Measurements from ENCODE around the gene OR5L2.

OR5L2 gene

DNA sequence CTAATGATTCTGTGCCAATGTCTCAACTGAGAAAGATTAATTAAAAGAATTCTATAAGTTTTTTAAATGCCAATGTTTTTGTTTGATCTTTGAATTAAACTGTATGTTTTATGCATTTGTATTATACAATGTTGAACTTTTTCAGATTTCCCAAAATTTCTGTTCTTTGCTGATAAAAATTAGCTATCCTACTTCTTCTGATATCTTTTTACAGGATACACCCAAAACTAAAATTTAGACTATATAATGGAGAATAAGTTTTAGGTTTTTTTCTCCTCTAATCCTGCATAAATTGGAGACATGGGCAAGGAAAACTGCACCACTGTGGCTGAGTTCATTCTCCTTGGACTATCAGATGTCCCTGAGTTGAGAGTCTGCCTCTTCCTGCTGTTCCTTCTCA is at the start of gene OR5L2:
TSS of gene OR5L2 (plus strand) at position 301 of the 400 bp plus-strand sequence. CDS start at position 301, 0 bp downstream.
- Histone ChIP-seq H3F3A (ENCODE audit: insufficient read depth) (no peaks in the 10 kb centered on the region), H3K4me2 (ENCODE audit: low read depth, low read length, poor library complexity, severe bottlenecking) (no peak within 1 kb of the TSS), H3K4me3 (ENCODE audit: insufficient read depth, low read length, poor library complexity, severe bottlenecking) (no peak within 1 kb of the TSS), H3K79me2 (ENCODE audit: insufficient read depth, low read length) (no peaks in the 10 kb centered on the region), H3K36me3 (ENCODE audit: low read length) (no peaks in the 10 kb centered on the region), H4K20me1 (ENCODE audit: low read depth, low read length) (no peaks in the 10 kb centered on the region), H2AFZ (ENCODE audit: low read depth, low read length, severe bottlenecking) (no peak within 1 kb of the TSS), H3K9me2 (replicated peaks; ENCODE audit: insufficient read depth, low read length) (no peaks in the 10 kb centered on the region), H3K27me3 (ENCODE audit: low read length) (no peaks in the 10 kb centered on the region), H3K27ac (ENCODE audit: low read depth, low read length) (no peak within 1 kb of the TSS), H3K9me3 (ENCODE audit: insufficient read depth, low read length) (no peaks in the 10 kb centered on the region), H3K9ac (ENCODE audit: low read length) (no peak within 1 kb of the TSS)
- TF ChIP-seq, protein P1, sequence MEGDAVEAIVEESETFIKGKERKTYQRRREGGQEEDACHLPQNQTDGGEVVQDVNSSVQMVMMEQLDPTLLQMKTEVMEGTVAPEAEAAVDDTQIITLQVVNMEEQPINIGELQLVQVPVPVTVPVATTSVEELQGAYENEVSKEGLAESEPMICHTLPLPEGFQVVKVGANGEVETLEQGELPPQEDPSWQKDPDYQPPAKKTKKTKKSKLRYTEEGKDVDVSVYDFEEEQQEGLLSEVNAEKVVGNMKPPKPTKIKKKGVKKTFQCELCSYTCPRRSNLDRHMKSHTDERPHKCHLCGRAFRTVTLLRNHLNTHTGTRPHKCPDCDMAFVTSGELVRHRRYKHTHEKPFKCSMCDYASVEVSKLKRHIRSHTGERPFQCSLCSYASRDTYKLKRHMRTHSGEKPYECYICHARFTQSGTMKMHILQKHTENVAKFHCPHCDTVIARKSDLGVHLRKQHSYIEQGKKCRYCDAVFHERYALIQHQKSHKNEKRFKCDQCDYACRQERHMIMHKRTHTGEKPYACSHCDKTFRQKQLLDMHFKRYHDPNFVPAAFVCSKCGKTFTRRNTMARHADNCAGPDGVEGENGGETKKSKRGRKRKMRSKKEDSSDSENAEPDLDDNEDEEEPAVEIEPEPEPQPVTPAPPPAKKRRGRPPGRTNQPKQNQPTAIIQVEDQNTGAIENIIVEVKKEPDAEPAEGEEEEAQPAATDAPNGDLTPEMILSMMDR (IDR thresholded peaks at IDR 0.05; ENCODE audit: insufficient read depth, low read length, poor library complexity, severe bottlenecking): no peak
- no peak for TF ChIP-seq EZH2phosphoT487 (conservative IDR thresholded peaks at IDR 0.05; ENCODE audit: low read length)

DNA sequence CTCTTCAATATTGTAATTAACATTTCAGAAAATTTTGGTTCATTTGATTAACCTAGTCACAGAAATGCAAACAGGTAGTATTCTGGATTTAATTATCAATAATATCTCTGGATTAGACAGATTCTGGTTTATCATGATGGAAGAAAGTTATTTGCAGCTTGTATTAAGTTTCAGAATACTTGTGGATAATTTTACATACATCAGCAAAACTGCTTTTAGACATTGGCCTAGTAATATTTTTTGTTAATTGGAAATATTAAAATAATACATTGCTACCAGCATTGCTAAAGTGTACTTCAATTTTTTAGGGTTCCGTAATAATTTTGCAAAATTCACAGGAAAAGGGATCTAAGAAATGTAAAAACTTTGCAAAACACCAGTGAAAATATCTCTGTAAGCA is 35.4 kb upstream of the OR5L2 start:
- no peak overlapping the region for H3K9ac ChIP-seq (ENCODE audit: low read length)
- H3K27ac ChIP-seq (ENCODE audit: low read depth, low read length): no peak overlapping the region
- no peak overlapping the region for H3K4me2 ChIP-seq (ENCODE audit: low read depth, low read length, poor library complexity, severe bottlenecking)
- no peak for TF ChIP-seq EZH2phosphoT487 (conservative IDR thresholded peaks at IDR 0.05; ENCODE audit: low read length)
- TF ChIP-seq, protein P1 (IDR thresholded peaks at IDR 0.05; ENCODE audit: insufficient read depth, low read length, poor library complexity, severe bottlenecking): no peak
- no peak overlapping the region for H2AFZ ChIP-seq (ENCODE audit: low read depth, low read length, severe bottlenecking)
- no peaks in the 10 kb centered on the region for H3K79me2 ChIP-seq (ENCODE audit: insufficient read depth, low read length)
- H4K20me1 ChIP-seq (ENCODE audit: low read depth, low read length): no peaks in the 10 kb centered on the region
- H3K9me3 ChIP-seq (ENCODE audit: insufficient read depth, low read length): no peaks in the 10 kb centered on the region
- H3K4me3 ChIP-seq (ENCODE audit: insufficient read depth, low read length, poor library complexity, severe bottlenecking): no peak overlapping the region
- H3K36me3 ChIP-seq (ENCODE audit: low read length): no peaks in the 10 kb centered on the region
- H3K27me3 ChIP-seq (ENCODE audit: low read length): no peaks in the 10 kb centered on the region
- H3F3A ChIP-seq (ENCODE audit: insufficient read depth): no peaks in the 10 kb centered on the region
- no peaks in the 10 kb centered on the region for H3K9me2 ChIP-seq (replicated peaks; ENCODE audit: insufficient read depth, low read length)

DNA sequence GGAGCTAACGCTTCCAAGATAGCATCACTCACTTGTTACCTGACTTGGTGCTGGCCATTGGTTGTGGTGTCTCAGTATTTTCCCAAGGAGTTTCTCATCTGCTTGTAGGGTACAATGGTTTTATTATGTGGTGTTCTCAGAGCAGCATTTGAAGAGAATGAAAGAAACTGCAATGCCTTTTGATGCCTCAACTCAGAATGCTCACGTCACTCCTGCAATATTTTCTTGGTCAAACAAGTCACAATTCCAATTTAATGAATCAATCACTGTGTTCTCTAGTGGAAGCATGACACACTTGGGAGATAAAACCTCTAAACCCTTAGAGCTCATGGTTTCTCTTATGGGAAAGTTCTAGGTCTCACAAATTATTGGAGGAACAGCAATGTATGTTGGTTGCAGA is 33.7 kb upstream of the OR5L2 start:
- no peaks in the 10 kb centered on the region for H3K9me2 ChIP-seq (replicated peaks; ENCODE audit: insufficient read depth, low read length)
- no peak overlapping the region for H2AFZ ChIP-seq (ENCODE audit: low read depth, low read length, severe bottlenecking)
- no peak overlapping the region for H3K9ac ChIP-seq (ENCODE audit: low read length)
- no peaks in the 10 kb centered on the region for H3K79me2 ChIP-seq (ENCODE audit: insufficient read depth, low read length)
- no peaks in the 10 kb centered on the region for H3F3A ChIP-seq (ENCODE audit: insufficient read depth)
- H3K36me3 ChIP-seq (ENCODE audit: low read length): no peaks in the 10 kb centered on the region
- no peak overlapping the region for H3K4me2 ChIP-seq (ENCODE audit: low read depth, low read length, poor library complexity, severe bottlenecking)
- TF ChIP-seq, protein P1 (IDR thresholded peaks at IDR 0.05; ENCODE audit: insufficient read depth, low read length, poor library complexity, severe bottlenecking): no peak
- no peak for TF ChIP-seq EZH2phosphoT487 (conservative IDR thresholded peaks at IDR 0.05; ENCODE audit: low read length)
- H3K27me3 ChIP-seq (ENCODE audit: low read length): no peaks in the 10 kb centered on the region
- H3K4me3 ChIP-seq (ENCODE audit: insufficient read depth, low read length, poor library complexity, severe bottlenecking): no peak overlapping the region
- H3K27ac ChIP-seq (ENCODE audit: low read depth, low read length): no peak overlapping the region
- H4K20me1 ChIP-seq (ENCODE audit: low read depth, low read length): no peaks in the 10 kb centered on the region
- no peaks in the 10 kb centered on the region for H3K9me3 ChIP-seq (ENCODE audit: insufficient read depth, low read length)

All from SU-DHL-6 (cell line).